GM18508 (cell line): ENCODE data around the gene N4BP2L2.

Experiments
- ATAC-seq: cut with Tn5 transposase; IDR thresholded peaks from one replicate; pipeline ENCODE4 v1.9.1; 2021; ENCODE audit warnings: moderate number of reproducible peaks; ENCODE audit not compliant: insufficient read depth, unreplicated experiment

N4BP2L2 gene

DNA sequence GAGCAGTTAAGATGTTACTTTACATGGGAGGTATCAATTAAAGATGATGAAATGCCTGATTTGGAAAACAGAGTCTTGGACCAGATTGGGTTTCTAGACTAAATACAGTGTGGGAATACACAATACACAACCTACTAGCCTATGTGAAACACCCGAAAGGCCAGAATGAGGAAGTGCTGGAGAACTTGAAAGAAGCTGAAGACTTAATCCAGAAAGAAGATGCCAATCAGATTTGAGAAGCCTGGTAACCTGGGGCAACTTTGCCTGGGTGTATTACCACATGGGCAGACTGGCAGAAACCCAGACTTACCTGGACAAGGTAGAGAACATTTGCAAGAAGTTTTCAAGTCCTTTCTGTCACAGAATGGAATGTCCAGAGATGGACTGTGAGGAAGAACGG, 153.9 kb downstream of the N4BP2L2 start:
- ATAC-seq: no peak

DNA sequence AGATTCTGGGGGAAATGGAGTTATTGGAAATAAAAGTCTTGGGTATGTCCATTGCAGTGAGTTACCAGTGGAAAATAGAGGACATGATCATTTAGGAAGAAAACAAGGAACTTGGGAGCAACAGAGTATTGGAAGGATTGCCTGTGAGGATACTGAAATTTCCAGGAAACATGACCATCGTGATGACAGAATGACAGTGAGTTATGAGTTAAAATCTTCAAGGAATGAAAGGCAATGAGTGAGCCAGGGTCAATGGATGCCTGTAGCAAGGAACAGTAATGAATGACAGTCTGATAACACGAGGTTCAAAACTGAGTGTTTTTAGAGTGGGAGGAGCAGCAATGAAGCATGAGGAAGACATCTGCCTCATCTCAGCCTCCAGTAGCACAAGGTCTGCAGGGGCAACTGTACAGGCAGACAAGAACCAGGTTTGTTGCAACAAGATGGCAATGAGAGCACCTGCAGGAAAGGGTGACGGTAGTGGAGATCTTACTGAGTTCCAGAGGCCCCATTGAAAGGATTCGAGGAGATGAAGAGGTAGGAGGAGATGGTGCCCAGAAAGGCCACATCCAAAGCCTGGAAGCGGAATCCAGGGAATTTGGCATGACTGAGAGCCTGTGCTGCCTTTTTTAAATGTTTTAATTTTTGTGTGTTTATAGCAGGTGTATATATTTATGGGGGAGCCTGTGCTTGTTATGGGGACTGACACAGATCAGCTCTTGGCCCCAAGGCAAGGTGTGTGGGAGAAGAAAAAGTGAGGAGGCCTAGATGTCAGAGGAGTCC, 154.6 kb downstream of the N4BP2L2 start:
- no peak for ATAC-seq
